Measurements from ENCODE around the gene GAPDH.

GRCh38 chr12:6552140-6552551 lies 17.8 kb downstream of the GAPDH start:
- TF ChIP-seq CTCF (IDR thresholded peaks at IDR 0.05) (no peak), CHD4 (IDR thresholded peaks at IDR 0.05; ENCODE audit: borderline replicate concordance) (no peak), EP300 (IDR thresholded peaks at IDR 0.05) (no peak), POLR2A (IDR thresholded peaks at IDR 0.05; ENCODE audit: low read length) (no peak), RFX5 (IDR thresholded peaks at IDR 0.05) (no peak), KDM1A (IDR thresholded peaks at IDR 0.05; ENCODE audit: low read depth) (no peak), MAZ (IDR thresholded peaks at IDR 0.05; ENCODE audit: borderline replicate concordance, low read depth, low read length) (no peak), GATA3 (IDR thresholded peaks at IDR 0.05; ENCODE audit: borderline replicate concordance) (no peak), CBX2 (IDR thresholded peaks at IDR 0.05; ENCODE audit: borderline replicate concordance, low read depth) (no peak), SMC3 (IDR thresholded peaks at IDR 0.05) (no peak), MAFK (IDR thresholded peaks at IDR 0.05; ENCODE audit: partially characterized antibody) (no peak), FOSB (CRISPR knock-in tag; IDR thresholded peaks at IDR 0.05) (no peak)

Measured in A549 (cell line).